H1 (cell line): Measurements from ENCODE around the gene SLC39A11.

Experiments
- RFX5 ChIP-seq: IDR thresholded peaks from 2 replicates; pipeline ENCODE4 v1.6.1; 2011; ENCODE audit warnings: low read depth, low read length, improper control_type of control experiment, borderline replicate concordance
- TAF1 ChIP-seq: IDR thresholded peaks from 2 replicates; pipeline ENCODE4 v1.6.1; 2011; ENCODE audit warnings: mild to moderate bottlenecking, low read depth, low read length
- YY1 ChIP-seq: IDR thresholded peaks from 2 replicates; pipeline ENCODE4 v1.6.1; 2011; ENCODE audit warnings: low read depth, mild to moderate bottlenecking, low read length

DNA sequence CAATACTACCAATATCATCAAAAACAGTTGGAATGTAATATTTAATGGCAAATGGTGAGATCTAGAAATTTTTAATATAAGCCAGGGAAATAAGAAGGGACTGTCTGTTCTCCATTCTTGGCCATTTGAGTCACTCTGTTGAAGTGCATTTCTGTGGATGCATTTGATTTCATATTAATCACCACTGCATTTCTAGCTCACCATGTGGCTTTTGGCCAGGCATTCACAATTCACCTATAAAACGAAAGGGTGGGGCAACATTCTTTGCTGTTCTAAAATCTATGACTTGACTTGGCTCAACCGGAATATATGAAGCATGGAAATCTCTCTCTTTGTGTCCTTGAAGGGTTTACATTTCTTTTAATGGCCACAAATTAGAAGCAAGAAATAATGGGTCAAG, 483.0 kb downstream of the SLC39A11 start:
- TF ChIP-seq TAF1, result no peak
- no peak for TF ChIP-seq YY1
- TF ChIP-seq RFX5, result no peak
